ENCODE data around the gene GRM7. TPM values are rescaled to one million over a fixed set of nuclear protein-coding genes. Genes with fewer than 3 reads are reported as not detected.
"Not testable (repeated sequence)": the region's sequence is repeated elsewhere in the genome, so short reads cannot be mapped to it uniquely, and the experiment has no call there.

Gene GRM7
- 0.12 TPM in 1 of 2 replicates, not detected in the other for polyA plus RNA-seq (2014; cell fraction: cytosol; rRNA removed)
- not detected in 2 replicates for polyA plus RNA-seq (2014; cell fraction: nucleus; rRNA removed)

DNA sequence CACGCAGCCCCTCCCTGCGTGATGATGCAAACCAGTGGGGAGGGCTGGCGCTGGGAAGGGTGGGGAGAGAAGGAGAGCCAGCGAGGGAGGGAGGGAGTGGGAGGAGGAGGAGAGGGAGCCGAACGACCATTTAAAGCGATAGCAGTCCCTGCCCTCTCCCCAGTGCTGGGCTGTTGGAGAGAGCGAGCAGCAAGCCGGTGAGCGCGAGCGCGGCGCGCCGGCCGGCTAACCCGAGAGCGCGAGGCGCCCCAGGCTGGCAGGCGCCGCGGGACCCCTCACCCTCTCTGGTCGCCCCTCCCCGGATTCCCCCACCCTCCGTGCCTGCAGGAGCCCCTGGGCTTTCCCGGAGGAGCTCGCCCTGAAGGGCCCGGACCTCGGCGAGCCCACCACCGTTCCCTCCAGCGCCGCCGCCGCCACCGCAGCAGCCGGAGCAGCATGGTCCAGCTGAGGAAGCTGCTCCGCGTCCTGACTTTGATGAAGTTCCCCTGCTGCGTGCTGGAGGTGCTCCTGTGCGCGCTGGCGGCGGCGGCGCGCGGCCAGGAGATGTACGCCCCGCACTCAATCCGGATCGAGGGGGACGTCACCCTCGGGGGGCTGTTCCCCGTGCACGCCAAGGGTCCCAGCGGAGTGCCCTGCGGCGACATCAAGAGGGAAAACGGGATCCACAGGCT is at the start of gene GRM7:
GRM7 (plus strand) TSS at position 162 of the 671 bp plus-strand sequence.
- peak; percentile 72 for DNase-seq (ENCODE audit: low spot score)

GRCh38 chr3:6821411-6821810 is 39.5 kb upstream of the GRM7 start:
- DNase-seq (ENCODE audit: low spot score), result no peak

GRCh38 chr3:6825524-6825923 is 35.4 kb upstream of the GRM7 start:
- no peak for DNase-seq (ENCODE audit: low spot score)

GRCh38 chr3:6827453-6827852 is 33.5 kb upstream of the GRM7 start:
- no peak for DNase-seq (ENCODE audit: low spot score)

DNA sequence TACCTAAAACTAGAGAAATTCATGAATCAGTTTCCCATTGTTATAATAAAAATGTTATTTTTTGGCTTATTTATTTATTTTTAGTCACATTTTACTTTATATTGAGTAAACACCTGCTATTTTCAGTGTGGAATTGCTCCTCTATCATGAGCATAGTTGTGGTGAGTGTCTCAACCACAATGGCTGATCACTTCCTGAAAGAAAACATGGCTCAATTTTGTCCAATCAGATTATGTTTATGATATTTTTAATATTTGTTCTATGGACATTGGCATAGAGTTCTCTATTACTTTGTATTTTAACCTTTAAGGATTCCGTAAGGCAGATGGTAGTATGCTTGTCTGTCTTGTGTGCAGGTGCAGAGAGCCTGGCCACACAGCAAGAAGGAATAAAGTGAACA is 16.2 kb upstream of the GRM7 start:
- DNase-seq (ENCODE audit: low spot score), result no peak

DNA sequence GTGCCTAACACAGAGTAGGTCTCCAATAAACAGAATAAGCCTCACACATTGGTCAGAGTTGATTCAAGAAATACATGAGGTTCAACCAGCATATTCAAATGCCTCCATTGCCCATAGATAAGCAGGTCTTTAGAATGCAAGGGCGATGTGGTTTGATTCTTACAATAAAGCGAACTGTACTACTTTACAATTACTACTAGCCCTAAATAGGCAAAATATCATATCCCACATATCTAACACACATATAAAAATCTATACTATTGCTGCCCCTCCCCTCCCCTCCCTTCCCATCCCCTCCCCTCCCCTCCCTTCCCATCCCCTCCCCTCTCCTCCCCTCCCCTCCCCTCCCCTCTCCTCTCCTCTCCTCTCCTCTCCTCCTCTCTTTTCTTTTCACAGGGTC is 6.7 kb upstream of the GRM7 start:
- no peak for DNase-seq (ENCODE audit: low spot score)

GRCh38 chr3:6857510-6857909 is 3.4 kb upstream of the GRM7 start:
- no peak for DNase-seq (ENCODE audit: low spot score)

GRCh38 chr3:6860149-6860953 is 564 bp upstream of the GRM7 start:
- peak; percentile 26 for DNase-seq (ENCODE audit: low spot score)

GRCh38 chr3:6861625-6862000 is 698 bp downstream of the GRM7 start:
- DNase-seq (ENCODE audit: low spot score), result peak; percentile 35

DNA sequence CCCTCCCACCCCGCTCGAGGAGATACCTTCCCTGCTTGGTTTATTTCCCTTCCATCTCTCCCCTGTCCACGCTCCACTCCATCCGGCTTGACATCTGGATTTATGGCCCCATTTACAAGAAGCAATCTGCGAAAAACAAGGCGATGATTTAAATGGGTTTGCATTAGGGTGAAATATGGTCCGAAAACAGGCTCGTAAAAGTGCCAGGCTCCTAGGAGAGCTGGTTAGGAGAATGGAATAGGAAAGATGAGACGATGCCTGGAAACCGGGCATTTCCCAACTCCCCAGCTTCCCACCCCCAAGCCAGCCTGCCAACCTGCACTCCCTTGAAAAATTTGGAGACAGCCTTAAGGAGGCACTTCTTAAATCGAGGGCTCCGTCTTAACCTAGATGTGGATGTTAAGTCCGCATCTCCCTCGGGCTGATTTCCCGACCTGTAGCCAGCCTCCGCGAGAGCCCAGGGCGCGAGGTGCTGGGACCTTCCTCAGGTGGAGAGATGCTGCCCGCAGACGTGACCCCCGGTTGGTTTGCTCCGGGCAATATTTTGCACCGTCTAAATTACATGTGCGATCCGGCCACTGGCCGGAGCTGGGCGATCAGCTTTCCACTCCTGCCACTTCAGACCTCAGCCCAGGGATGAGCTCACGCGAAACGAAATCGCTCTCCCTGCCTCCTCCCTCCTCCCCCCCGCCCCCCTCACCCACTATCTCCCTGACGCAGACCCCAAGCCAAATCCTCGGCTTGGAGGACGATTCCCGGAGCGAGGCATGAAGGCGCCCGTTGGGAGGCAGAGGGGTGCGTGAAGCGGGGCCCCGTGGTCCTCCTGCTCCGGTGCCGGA is 1.3 kb downstream of the GRM7 start:
- DNase-seq (ENCODE audit: low spot score), result no peak

GRCh38 chr3:6862880-6863195 is 1.9 kb downstream of the GRM7 start:
- DNase-seq (ENCODE audit: low spot score), result no peak

- DNase-seq (ENCODE audit: low spot score), result no peak
Observed at GRCh38 chr3:6867269-6867668, 6.4 kb downstream of the GRM7 start.

DNA sequence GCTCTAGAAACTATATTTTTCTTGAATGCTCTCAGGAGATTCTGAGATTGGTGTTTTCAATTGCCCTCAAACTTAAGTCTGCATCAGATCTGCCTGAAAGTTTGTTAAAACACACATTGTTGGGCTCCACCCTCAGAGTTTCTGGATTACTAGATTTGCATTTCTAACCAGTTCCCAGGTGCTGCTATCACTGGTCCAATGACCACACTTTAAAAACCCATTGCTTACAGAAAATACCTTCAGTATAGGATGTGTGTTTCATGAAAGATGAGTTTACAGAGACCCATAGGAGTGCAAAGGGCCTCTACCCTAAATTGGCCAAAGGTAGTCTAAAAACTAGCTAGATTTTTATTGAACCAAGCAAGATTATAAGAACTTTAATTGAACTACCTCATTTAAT is 17.8 kb downstream of the GRM7 start:
- DNase-seq (ENCODE audit: low spot score), result no peak

- no peak for DNase-seq (ENCODE audit: low spot score)
Observed at GRCh38 chr3:6912240-6912639, 51.3 kb downstream of the GRM7 start.

GRCh38 chr3:6915898-6916297 is 55.0 kb downstream of the GRM7 start:
- DNase-seq (ENCODE audit: low spot score), result no peak

- no peak for DNase-seq (ENCODE audit: low spot score)
Observed at GRCh38 chr3:6921066-6921465, 60.2 kb downstream of the GRM7 start.

- DNase-seq (ENCODE audit: low spot score), result no peak
Observed at GRCh38 chr3:6921876-6922275, 61.0 kb downstream of the GRM7 start.

- no peak for DNase-seq (ENCODE audit: low spot score)
Observed at GRCh38 chr3:6928064-6928463, 67.1 kb downstream of the GRM7 start.

GRCh38 chr3:6929918-6930317 is 69.0 kb downstream of the GRM7 start:
- DNase-seq (ENCODE audit: low spot score), result no peak

GRCh38 chr3:6935418-6935817 is 74.5 kb downstream of the GRM7 start:
- DNase-seq (ENCODE audit: low spot score), result not testable (repeated sequence)

DNA sequence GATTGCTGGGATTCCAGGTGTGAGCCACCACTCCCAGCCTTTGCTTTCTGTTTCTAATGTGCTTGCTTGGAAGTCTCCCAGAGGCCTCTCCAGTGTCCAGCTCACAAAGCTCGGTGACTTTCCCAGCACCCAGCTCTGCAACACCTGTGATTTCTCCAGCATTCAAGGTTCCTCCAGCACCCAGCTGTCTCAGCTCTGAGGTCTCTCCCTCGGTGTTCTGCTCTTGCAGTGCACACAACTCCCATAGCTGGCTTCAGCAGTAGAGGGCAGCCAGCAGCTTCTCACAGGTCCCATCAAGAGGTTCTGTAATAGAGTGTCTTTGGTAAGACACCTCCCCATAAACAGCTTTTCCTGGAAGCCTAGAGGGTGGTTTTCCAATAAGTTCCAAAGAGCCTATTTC is 75.1 kb downstream of the GRM7 start:
- DNase-seq (ENCODE audit: low spot score), result no peak

DNA sequence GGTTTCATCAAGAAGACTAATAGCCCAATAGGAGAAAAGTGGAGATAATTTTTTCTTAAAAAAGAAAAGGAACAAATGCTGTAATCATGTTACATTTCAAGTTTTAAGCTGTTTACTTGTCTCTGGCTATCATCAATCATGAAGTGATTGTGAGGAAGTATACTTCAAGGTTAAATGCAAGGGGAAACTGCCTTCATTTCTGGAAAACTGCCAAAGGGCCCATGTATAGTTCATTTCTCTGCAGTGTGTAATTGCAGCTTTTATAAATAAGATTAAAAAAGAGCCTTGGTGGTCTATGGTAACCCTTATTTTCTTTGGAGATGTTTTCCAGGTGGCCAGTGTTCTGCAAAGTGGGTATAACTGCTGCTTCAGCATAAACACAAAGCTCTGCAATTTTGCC is 101.9 kb downstream of the GRM7 start:
- DNase-seq (ENCODE audit: low spot score), result no peak
